ENCODE data around the gene SKP1.

- TF ChIP-seq CTCF (IDR thresholded peaks at IDR 0.05) = no peak
- TF ChIP-seq POLR2A (IDR thresholded peaks at IDR 0.05) = no peak
Measured at GRCh38 chr5:134146651-134147518, 29.9 kb downstream of the SKP1 start.
